Measurements from ENCODE around the gene DCP1B. TPM values are rescaled to one million over a fixed set of nuclear protein-coding genes. Genes with fewer than 3 reads are reported as not detected.

The DCP1B gene
- total and polyA plus RNA-seq, 2 donors (not counting 3 experiments of a cell fraction or from before 2014, with no cell fraction given): 11.2 to 19.8 TPM

DNA sequence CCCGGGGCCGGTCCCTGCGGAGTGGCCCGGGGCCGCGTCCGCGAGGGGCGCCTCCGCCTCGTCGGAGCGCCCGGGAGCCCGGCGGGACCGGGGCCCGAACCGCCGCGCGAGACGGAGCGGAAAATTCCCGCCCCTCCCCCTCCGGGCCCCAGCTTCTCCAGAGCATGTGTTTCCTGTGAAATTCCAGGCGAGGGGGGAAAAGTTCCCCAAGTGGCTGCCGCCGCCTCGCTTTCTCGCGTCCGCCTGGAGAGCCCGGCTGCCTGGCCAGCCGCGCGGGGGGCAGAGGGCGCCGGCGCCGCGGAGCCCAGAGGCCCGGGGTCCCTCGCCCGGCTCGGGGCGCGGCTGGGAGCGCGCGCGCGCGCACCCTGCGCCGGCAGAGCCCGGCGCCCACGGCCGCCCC is 49.4 kb upstream of the DCP1B start:
- DNase-seq (ENCODE audit: low read depth, low spot score) (no peak), FAIRE-seq (no peak)
- Histone ChIP-seq H3K4me3 (replicated peaks in 1 of 3; ENCODE audit: insufficient read depth in 1 of 3, low read depth in 1 of 3, low read length in 3 of 3) (no peak overlapping the region), H3K4me2 (ENCODE audit: insufficient read depth, low read length) (no peak overlapping the region), H3K9ac (replicated peaks; ENCODE audit: extremely low read depth, insufficient read depth, low read length) (no peak overlapping the region), H3K36me3 (ENCODE audit: control insufficient read depth in 2 of 2, extremely low read depth in 1 of 2, insufficient read depth in 2 of 2, low read length in 2 of 2) (no peaks in the 10 kb centered on the region), H3K27ac (ENCODE audit: insufficient read depth, low read depth, low read length) (no peak overlapping the region), H3K9me3 (replicated peaks; ENCODE audit: control insufficient read depth, insufficient read depth, low read length) (no peaks in the 10 kb centered on the region), H3K79me2 (ENCODE audit: control insufficient read depth, insufficient read depth, low read length) (no peaks in the 10 kb centered on the region), H3K27me3 (ENCODE audit: control insufficient read depth in 2 of 2, insufficient read depth in 2 of 2, low read length in 2 of 2) (peaks cover 54 to 66% of the 10 kb centered on the region in 2 experiments), H3K9me1 (replicated peaks; ENCODE audit: control insufficient read depth, extremely low read depth, insufficient read depth, low read length) (no peaks in the 10 kb centered on the region), H4K20me1 (replicated peaks; ENCODE audit: control insufficient read depth, extremely low read depth, insufficient read depth, low read length) (no peaks in the 10 kb centered on the region), H3K4me1 (ENCODE audit: control insufficient read depth, extremely low read depth, insufficient read depth, low read length) (peaks cover 3% of the 10 kb centered on the region), H2AFZ (ENCODE audit: low read depth, low read length) (no peak overlapping the region)
- dilution Hi-C loops (cut with MboI; ENCODE audit: extremely low pct_ligation_motif_present, low sequenced_read_pairs): no loop called here
- ChIA-PET POLR2A (no interaction called here), CTCF (no interaction called here)
- no TSS peak for BruUV-seq (replicated peaks)
- TF ChIP-seq, protein P1, sequence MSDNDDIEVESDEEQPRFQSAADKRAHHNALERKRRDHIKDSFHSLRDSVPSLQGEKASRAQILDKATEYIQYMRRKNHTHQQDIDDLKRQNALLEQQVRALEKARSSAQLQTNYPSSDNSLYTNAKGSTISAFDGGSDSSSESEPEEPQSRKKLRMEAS (IDR thresholded peaks at IDR 0.05; ENCODE audit: insufficient read depth, insufficient read length): no peak
- TF ChIP-seq EZH2 (IDR thresholded peaks at IDR 0.05; ENCODE audit: borderline replicate concordance, low read depth, low read length, severe bottlenecking) (no peak), GATA2 (IDR thresholded peaks at IDR 0.05; ENCODE audit: insufficient read depth, insufficient read length, low read depth, low read length) (no peak), FOS (IDR thresholded peaks at IDR 0.05; ENCODE audit: borderline replicate concordance, insufficient read depth, low read length) (no peak)
- intact Hi-C loops (cut with micrococcal nuclease): loop anchor here (10.0 kb wide), 2 partner anchors 231 to 341 kb away; no protein-coding TSS in a partner anchor

DNA sequence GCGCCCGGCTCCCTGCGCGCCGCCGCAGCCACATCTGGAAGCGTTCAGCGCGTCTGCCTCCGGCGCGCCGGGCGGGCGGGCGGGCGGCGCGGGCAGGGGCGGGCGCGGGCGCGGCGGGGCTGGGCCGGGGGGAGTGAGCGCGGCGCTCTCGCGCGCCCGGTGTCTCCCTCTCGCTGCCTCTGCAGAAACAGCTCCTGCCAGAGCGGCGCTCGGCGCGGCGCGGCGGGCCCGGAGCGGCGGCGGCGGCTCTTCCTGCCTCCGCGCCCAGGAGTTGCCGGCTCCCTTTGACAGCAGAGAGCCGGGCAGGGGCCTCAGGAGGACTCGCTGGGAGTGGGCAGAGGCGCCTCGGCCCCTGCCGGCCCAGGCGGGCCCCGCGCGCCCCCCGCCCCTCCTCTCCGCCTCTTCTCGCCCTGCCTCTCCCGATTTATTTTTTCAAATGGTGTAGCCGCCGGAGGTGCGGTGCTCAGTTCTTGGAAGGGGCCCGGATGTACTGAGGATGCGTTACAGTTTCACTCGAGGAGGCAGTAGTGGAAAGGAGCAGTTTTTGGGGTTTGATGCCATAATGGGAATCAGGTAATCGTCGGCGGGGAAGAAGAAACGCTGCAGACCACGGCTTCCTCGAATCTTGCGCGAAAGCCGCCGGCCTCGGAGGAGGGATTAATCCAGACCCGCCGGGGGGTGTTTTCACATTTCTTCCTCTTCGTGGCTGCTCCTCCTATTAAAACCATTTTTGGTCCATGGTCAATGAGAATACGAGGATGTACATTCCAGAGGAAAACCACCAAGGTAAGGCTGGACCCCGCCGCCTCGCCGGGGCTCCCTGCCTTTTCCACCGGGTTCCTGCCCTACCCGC is 48.8 kb upstream of the DCP1B start, which contains the start of gene CACNA1C:
TSS of gene CACNA1C (plus strand) at position 162 of the 853 bp plus-strand sequence. CDS start at position 738, 576 bp downstream.
- TF ChIP-seq, protein P2, sequence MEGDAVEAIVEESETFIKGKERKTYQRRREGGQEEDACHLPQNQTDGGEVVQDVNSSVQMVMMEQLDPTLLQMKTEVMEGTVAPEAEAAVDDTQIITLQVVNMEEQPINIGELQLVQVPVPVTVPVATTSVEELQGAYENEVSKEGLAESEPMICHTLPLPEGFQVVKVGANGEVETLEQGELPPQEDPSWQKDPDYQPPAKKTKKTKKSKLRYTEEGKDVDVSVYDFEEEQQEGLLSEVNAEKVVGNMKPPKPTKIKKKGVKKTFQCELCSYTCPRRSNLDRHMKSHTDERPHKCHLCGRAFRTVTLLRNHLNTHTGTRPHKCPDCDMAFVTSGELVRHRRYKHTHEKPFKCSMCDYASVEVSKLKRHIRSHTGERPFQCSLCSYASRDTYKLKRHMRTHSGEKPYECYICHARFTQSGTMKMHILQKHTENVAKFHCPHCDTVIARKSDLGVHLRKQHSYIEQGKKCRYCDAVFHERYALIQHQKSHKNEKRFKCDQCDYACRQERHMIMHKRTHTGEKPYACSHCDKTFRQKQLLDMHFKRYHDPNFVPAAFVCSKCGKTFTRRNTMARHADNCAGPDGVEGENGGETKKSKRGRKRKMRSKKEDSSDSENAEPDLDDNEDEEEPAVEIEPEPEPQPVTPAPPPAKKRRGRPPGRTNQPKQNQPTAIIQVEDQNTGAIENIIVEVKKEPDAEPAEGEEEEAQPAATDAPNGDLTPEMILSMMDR (IDR thresholded peaks at IDR 0.05; ENCODE audit: extremely low read depth in 1 of 2, insufficient read depth in 1 of 2, low read depth in 1 of 2, low read length in 2 of 2): no peak
- TF ChIP-seq POLR2AphosphoS5 (IDR thresholded peaks at IDR 0.05; ENCODE audit: insufficient read depth, low read depth, low read length) (no peak), EZH2 (IDR thresholded peaks at IDR 0.05; ENCODE audit: borderline replicate concordance, low read depth, low read length, severe bottlenecking) (no peak), FOS (IDR thresholded peaks at IDR 0.05; ENCODE audit: borderline replicate concordance, insufficient read depth, low read length) (no peak), POLR2A (IDR thresholded peaks at IDR 0.05; ENCODE audit: low read depth, low read length) (no peak), JUN (IDR thresholded peaks at IDR 0.05; ENCODE audit: borderline replicate concordance, insufficient read depth, insufficient read length, low read depth) (no peak), MYC (IDR thresholded peaks at IDR 0.05; ENCODE audit: low read depth, low read length) (no peak), GATA2 (IDR thresholded peaks at IDR 0.05; ENCODE audit: insufficient read depth, insufficient read length, low read depth, low read length) (no peak)
- TF ChIP-seq, protein P1 (IDR thresholded peaks at IDR 0.05; ENCODE audit: insufficient read depth, insufficient read length): no peak
- Histone ChIP-seq H3K36me3 (ENCODE audit: control insufficient read depth in 2 of 2, extremely low read depth in 1 of 2, insufficient read depth in 2 of 2, low read length in 2 of 2) (no peaks in the 10 kb centered on the region), H3K27ac (ENCODE audit: insufficient read depth, low read depth, low read length) (no peak within 1 kb of the TSS), H3K9me3 (replicated peaks; ENCODE audit: control insufficient read depth, insufficient read depth, low read length) (no peaks in the 10 kb centered on the region), H3K9ac (replicated peaks; ENCODE audit: extremely low read depth, insufficient read depth, low read length) (no peak within 1 kb of the TSS), H3K4me3 (replicated peaks in 1 of 3; ENCODE audit: insufficient read depth in 1 of 3, low read depth in 1 of 3, low read length in 3 of 3) (peak within 1 kb of the TSS in 1 of 3 experiments; percentile 19), H4K20me1 (replicated peaks; ENCODE audit: control insufficient read depth, extremely low read depth, insufficient read depth, low read length) (no peaks in the 10 kb centered on the region), H2AFZ (ENCODE audit: low read depth, low read length) (no peak within 1 kb of the TSS), H3K27me3 (ENCODE audit: control insufficient read depth in 2 of 2, insufficient read depth in 2 of 2, low read length in 2 of 2) (peaks cover 52 to 61% of the 10 kb centered on the region in 2 experiments), H3K79me2 (ENCODE audit: control insufficient read depth, insufficient read depth, low read length) (no peaks in the 10 kb centered on the region), H3K4me1 (ENCODE audit: control insufficient read depth, extremely low read depth, insufficient read depth, low read length) (peaks cover 3% of the 10 kb centered on the region), H3K9me1 (replicated peaks; ENCODE audit: control insufficient read depth, extremely low read depth, insufficient read depth, low read length) (no peaks in the 10 kb centered on the region), H3K4me2 (ENCODE audit: insufficient read depth, low read length) (peak within 1 kb of the TSS; percentile 26)
- dilution Hi-C loops (cut with MboI; ENCODE audit: extremely low pct_ligation_motif_present, low sequenced_read_pairs): no loop called here
- ChIA-PET POLR2A (no interaction called here), CTCF (interaction anchor here (0.8 kb wide), 1 partner anchor 731 kb away, joined by 4 read pairs; no protein-coding TSS in a partner anchor)
- no TSS peak for BruUV-seq (replicated peaks)
- intact Hi-C loops (cut with micrococcal nuclease): loop anchor here (10.0 kb wide), 2 partner anchors 232 to 342 kb away; no protein-coding TSS in a partner anchor
- no peak for FAIRE-seq
- peak; percentile 24 for DNase-seq (ENCODE audit: low read depth, low spot score)

Measured in endothelial cell of umbilical vein (primary cell).